BLaER1 treated with 17β-estradiol and CSF1 and Interleukin-3, amounts not matched to agents 10 nM and 100 nM (cell line): ENCODE data around the gene ASB2.
A peak's percentile ranks its signal among the peaks of the same experiment; 100 is the strongest.

ENCODE experiments used
- H3K27ac ChIP-seq, 11 experiments: shearing (Covaris generic); formaldehyde crosslinking; 2 replicates each; pipeline ENCODE4 v1.8.1; 2022
- H3K27me3 ChIP-seq, 11 experiments: shearing (Covaris generic); formaldehyde crosslinking; 2 replicates each; pipeline ENCODE4 v1.8.1; 2022
- H3K36me3 ChIP-seq, 11 experiments: shearing (Covaris generic); formaldehyde crosslinking; 2 replicates each; pipeline ENCODE4 v1.8.1; 2022
- H3K4me1 ChIP-seq, 10 experiments: shearing (Covaris generic); formaldehyde crosslinking; 2 replicates each; pipeline ENCODE4 v1.8.1; 2022
- H3K4me2 ChIP-seq, 11 experiments: shearing (Covaris generic); formaldehyde crosslinking; 2 replicates each; pipeline ENCODE4 v1.8.1; 2022
- H3K4me3 ChIP-seq, 10 experiments: shearing (Covaris generic); formaldehyde crosslinking; 2 replicates each; pipeline ENCODE4 v1.8.1; 2022
- H3K9ac ChIP-seq, 11 experiments: shearing (Covaris generic); formaldehyde crosslinking; 2 replicates each; pipeline ENCODE4 v1.8.1; 2022
- H3K9me3 ChIP-seq, 11 experiments: shearing (Covaris generic); formaldehyde crosslinking; replicated peaks in 1 of 11; 2 replicates each; pipeline ENCODE4 v1.8.1; 2022
- H4K20me1 ChIP-seq, 11 experiments: shearing (Covaris generic); formaldehyde crosslinking; 2 replicates each; pipeline ENCODE4 v1.8.1; 2022
- Cebpa-rat ChIP-seq, 11 experiments: shearing (Covaris generic); IDR thresholded peaks; 2 replicates each; pipeline ENCODE4 v1.8.1; 2022

The ASB2 gene

GRCh38 chr14:93973607-93974006 is 2.8 kb downstream of the ASB2 start:
- Histone ChIP-seq H3K27ac (no peak overlapping the region), H3K9me3 (peaks cover 0 to 11% (median 9%) of the 10 kb centered on the region in 11 experiments; a peak in 19 of 22 replicates), H3K9ac (no peak overlapping the region), H3K4me3 (no peak overlapping the region), H4K20me1 (no peaks in the 10 kb centered on the region), H3K4me2 (peak overlapping the region in 5 of 11 experiments; percentile 35 to 94 (median 85); a peak in 7 of 22 replicates), H3K4me1 (peaks cover 56 to 92% (median 80%) of the 10 kb centered on the region in 10 experiments), H3K36me3 (no peaks in the 10 kb centered on the region), H3K27me3 (peaks cover 0 to 30% (median 10%) of the 10 kb centered on the region in 11 experiments; a peak in 15 of 22 replicates)
- no peak for TF ChIP-seq Cebpa-rat (IDR thresholded peaks at IDR 0.05)

GRCh38 chr14:93972618-93973205 is 3.7 kb downstream of the ASB2 start:
- Histone ChIP-seq H3K27ac (no peak overlapping the region), H3K4me3 (no peak overlapping the region), H4K20me1 (no peaks in the 10 kb centered on the region), H3K9me3 (peaks cover 0 to 5% (median 3%) of the 10 kb centered on the region in 11 experiments; a peak in 17 of 22 replicates), H3K4me1 (peaks cover 63 to 92% (median 80%) of the 10 kb centered on the region in 10 experiments), H3K36me3 (no peaks in the 10 kb centered on the region), H3K9ac (no peak overlapping the region; a peak in 1 of 22 replicates), H3K27me3 (peaks cover 0 to 28% (median 9%) of the 10 kb centered on the region in 11 experiments; a peak in 15 of 22 replicates), H3K4me2 (peak overlapping the region in 2 of 11 experiments; percentile 12 to 15; a peak in 3 of 22 replicates)
- no peak for TF ChIP-seq Cebpa-rat (IDR thresholded peaks at IDR 0.05)

DNA sequence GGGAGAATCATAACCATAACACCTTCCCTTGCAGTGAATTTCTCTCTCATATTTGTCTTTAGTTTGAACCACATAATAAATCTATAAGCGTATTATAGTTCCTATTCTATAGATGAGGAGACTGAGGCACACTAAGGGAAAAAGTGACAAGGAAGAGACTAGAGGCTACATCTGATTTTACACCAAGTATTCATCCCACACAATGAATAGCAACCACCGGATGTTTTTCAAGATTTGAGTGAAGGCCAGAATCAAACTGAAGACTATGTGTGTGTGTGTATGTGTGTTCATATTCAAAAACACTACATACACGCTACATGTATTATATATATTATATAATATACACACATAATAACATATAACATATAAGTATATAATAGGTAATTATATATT is 4.7 kb downstream of the ASB2 start:
- peak overlapping the region; percentile 80 to 96 (median 89); a peak in 18 of 22 replicates for H3K4me2 ChIP-seq
- no peak overlapping the region for H3K4me3 ChIP-seq
- H3K36me3 ChIP-seq = no peaks in the 10 kb centered on the region
- TF ChIP-seq Cebpa-rat (IDR thresholded peaks at IDR 0.05) = no peak
- no peaks in the 10 kb centered on the region for H3K9me3 ChIP-seq
- peaks cover 63 to 92% (median 80%) of the 10 kb centered on the region in 10 experiments for H3K4me1 ChIP-seq
- H4K20me1 ChIP-seq = 0 out of 22 replicates have a peak, but pooled peaks cover 0 to 5% (median 0%) of the 10 kb centered on the region in 11 experiments
- H3K27me3 ChIP-seq = peaks cover 0 to 24% (median 9%) of the 10 kb centered on the region in 11 experiments; a peak in 12 of 22 replicates
- H3K27ac ChIP-seq = no peak overlapping the region
- H3K9ac ChIP-seq = 0 out of 22 replicates have a peak overlapping the region, but pooled peaks of 1 of the 11 experiments have one; percentile 39

- Histone ChIP-seq H3K4me3 (peak overlapping the region; percentile 23 to 57 (median 40); a peak in 14 of 20 replicates), H3K4me1 (peaks cover 63 to 92% (median 78%) of the 10 kb centered on the region in 10 experiments), H3K9ac (peak overlapping the region; percentile 11 to 58 (median 48); a peak in 16 of 22 replicates), H3K4me2 (peak overlapping the region; percentile 80 to 96 (median 89)), H3K27me3 (peaks cover 0 to 24% (median 9%) of the 10 kb centered on the region in 11 experiments; a peak in 12 of 22 replicates), H3K36me3 (no peaks in the 10 kb centered on the region), H4K20me1 (0 out of 22 replicates have a peak, but pooled peaks cover 0 to 5% (median 0%) of the 10 kb centered on the region in 11 experiments), H3K27ac (peak overlapping the region in 8 of 11 experiments; percentile 7 to 66 (median 28); a peak in 7 of 22 replicates), H3K9me3 (0 out of 22 replicates have a peak, but pooled peaks cover 0 to 4% (median 0%) of the 10 kb centered on the region in 11 experiments)
- no peak for TF ChIP-seq Cebpa-rat (IDR thresholded peaks at IDR 0.05)
These were observed 5.3 kb downstream of the ASB2 start for GRCh38 chr14:93970965-93971634.

DNA sequence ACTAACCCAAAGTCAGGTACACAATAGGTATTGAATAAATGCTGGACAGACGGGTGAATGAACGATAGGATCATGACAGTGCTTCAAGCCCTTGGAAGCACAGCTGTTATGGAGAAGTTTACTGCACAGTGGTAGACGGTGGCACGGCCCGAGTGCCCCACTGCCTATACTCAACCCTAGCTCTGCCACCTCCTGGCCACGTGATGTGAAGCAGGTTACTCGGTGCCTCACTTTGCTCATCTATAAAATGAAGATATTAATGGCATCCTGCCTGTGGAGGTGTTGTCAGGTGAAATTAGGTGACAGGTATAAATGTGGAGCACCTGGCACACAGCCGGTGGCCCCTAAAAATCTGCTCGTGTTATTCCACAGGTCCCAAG is 5.8 kb downstream of the ASB2 start:
- Histone ChIP-seq H3K4me3 (peak overlapping the region; percentile 23 to 57 (median 40); a peak in 14 of 20 replicates), H3K27ac (peak overlapping the region in 8 of 11 experiments; percentile 7 to 66 (median 28); a peak in 7 of 22 replicates), H3K4me2 (peak overlapping the region; percentile 80 to 96 (median 89)), H4K20me1 (0 out of 22 replicates have a peak, but pooled peaks cover 0 to 5% (median 0%) of the 10 kb centered on the region in 11 experiments), H3K9me3 (0 out of 22 replicates have a peak, but pooled peaks cover 0 to 9% (median 0%) of the 10 kb centered on the region in 11 experiments), H3K36me3 (no peaks in the 10 kb centered on the region), H3K4me1 (peaks cover 63 to 92% (median 78%) of the 10 kb centered on the region in 10 experiments), H3K27me3 (peaks cover 0 to 21% (median 9%) of the 10 kb centered on the region in 11 experiments; a peak in 12 of 22 replicates), H3K9ac (peak overlapping the region; percentile 11 to 58 (median 48); a peak in 16 of 22 replicates)
- TF ChIP-seq Cebpa-rat (IDR thresholded peaks at IDR 0.05) = no peak

DNA sequence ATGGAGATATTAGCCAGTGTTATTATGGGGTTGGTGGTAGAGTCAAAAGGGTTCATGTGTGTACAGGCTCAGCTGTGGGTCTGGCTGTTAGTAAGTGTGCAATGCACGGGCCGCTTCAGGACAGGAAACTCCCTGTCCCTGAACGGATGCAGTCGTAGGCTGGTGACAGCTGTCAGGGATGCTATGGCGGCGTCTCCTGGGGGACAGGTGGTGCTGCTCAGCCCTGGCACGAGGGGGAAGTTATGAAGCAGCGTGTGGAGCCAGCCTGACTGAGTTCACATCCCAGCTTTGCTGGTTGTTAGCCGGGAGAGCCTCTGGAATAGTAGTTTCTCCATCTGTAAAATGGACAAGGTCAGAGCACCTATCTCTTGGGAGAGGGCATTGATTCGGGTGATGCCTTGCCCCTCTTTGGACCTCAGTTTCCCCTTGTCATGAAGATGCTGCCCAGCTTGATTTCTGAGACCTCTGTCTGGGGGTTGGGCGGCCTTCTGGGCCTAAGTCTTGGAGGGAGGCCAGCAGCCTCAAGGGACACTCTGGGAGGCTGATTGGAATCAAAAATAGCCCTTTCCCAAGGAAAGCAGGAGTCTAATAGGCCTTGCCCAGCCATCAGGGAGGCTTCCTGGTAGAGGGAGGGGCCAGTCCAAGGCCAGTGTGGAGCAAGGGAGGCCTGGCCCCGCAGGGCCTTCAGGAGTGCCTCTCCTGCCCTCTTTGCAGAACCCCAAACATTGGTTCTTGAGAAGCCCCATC is 7.1 kb downstream of the ASB2 start:
- no peak overlapping the region for H3K4me3 ChIP-seq
- H3K9me3 ChIP-seq = 0 out of 22 replicates have a peak, but pooled peaks cover 0 to 9% (median 0%) of the 10 kb centered on the region in 11 experiments
- 0 out of 22 replicates have a peak, but pooled peaks cover 0 to 5% (median 0%) of the 10 kb centered on the region in 11 experiments for H4K20me1 ChIP-seq
- H3K4me1 ChIP-seq = peaks cover 53 to 90% (median 69%) of the 10 kb centered on the region in 10 experiments
- peaks cover 0 to 9% (median 6%) of the 10 kb centered on the region in 11 experiments; a peak in 11 of 22 replicates for H3K27me3 ChIP-seq
- peak overlapping the region in 3 of 11 experiments; percentile 2 to 51 (median 39); a peak in 2 of 22 replicates for H3K9ac ChIP-seq
- peak overlapping the region in 6 of 11 experiments; percentile 34 to 66 (median 48); a peak in 12 of 22 replicates for H3K27ac ChIP-seq
- no peak for TF ChIP-seq Cebpa-rat (IDR thresholded peaks at IDR 0.05)
- no peaks in the 10 kb centered on the region for H3K36me3 ChIP-seq
- H3K4me2 ChIP-seq = peak overlapping the region; percentile 52 to 92 (median 86)

GRCh38 chr14:93967637-93968250 is 8.6 kb downstream of the ASB2 start:
- Histone ChIP-seq H3K4me2 (peak overlapping the region; percentile 72 to 92 (median 88)), H3K27me3 (0 out of 22 replicates have a peak, but pooled peaks cover 0 to 5% (median 0%) of the 10 kb centered on the region in 11 experiments), H4K20me1 (0 out of 22 replicates have a peak, but pooled peaks cover 0 to 5% (median 0%) of the 10 kb centered on the region in 11 experiments), H3K9me3 (0 out of 22 replicates have a peak, but pooled peaks cover 0 to 9% (median 0%) of the 10 kb centered on the region in 11 experiments), H3K36me3 (no peaks in the 10 kb centered on the region), H3K4me1 (peaks cover 68 to 97% (median 80%) of the 10 kb centered on the region in 10 experiments), H3K27ac (peak overlapping the region in 5 of 11 experiments; percentile 20 to 66 (median 27); a peak in 5 of 22 replicates), H3K4me3 (peak overlapping the region in 1 of 10 experiments; percentile 2; a peak in 1 of 20 replicates), H3K9ac (0 out of 22 replicates have a peak overlapping the region, but pooled peaks of 1 of the 11 experiments have one; percentile 13)
- TF ChIP-seq Cebpa-rat (IDR thresholded peaks at IDR 0.05) = no peak
